ENCODE measurements around the gene HDAC9. TPM values are rescaled to one million over a fixed set of nuclear protein-coding genes. Genes with fewer than 3 reads are reported as not detected.

The HDAC9 gene
- total and polyA plus RNA-seq, 2 of the 13 experiments (the other 11 are each of a cell fraction or from before 2014, with no cell fraction given) = 0.05 to 0.07 TPM

DNA sequence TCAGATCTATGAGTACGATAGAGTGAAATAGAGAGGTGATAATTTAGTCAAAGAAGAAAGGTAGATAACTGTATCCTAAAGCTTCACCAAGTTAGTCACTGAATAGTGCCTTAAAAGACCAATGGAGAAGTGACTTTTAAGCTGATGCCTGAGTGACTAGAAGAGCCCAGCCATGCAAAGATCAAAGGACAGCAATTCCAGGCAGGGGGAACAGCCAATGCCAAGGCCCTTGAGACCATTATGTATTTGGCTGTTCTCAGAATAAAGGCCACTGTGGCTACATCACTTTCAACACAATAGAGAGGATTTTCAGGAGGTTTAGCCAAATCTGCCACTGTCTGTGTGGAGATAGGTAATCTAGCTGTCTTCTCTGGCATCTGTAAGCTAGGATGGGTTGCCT lies 17.8 kb downstream of the HDAC9 start:
- DNase-seq (ENCODE audit: low spot score) = no peak
- POLR2A ChIA-PET = no interaction called here
- no peak overlapping the region for H3K4me3 ChIP-seq (replicated peaks in 1 of 3; ENCODE audit: insufficient read depth in 1 of 3, low read depth in 2 of 3, low read length in 3 of 3)
- no TSS peak for BruUV-seq (replicated peaks)
- in situ Hi-C loops (cut with HindIII; ENCODE audit: extremely low pct_ligation_motif_present, low pct_unique_long_range_greater_than_20kb) (no loop called here), intact Hi-C loops (cut with micrococcal nuclease; ENCODE audit: unreplicated experiment) (no loop called here)
- H3K79me2 ChIP-seq (ENCODE audit: insufficient read depth, low read length) = no peaks in the 10 kb centered on the region
- WGBS (ENCODE audit: low lambda C conversion rate) = 0% methylated on average over 1 of the region's 1 CpG
- no peak for TF ChIP-seq NKX3-1 (CRISPR knock-in tag; IDR thresholded peaks at IDR 0.05)
- no peak for TF ChIP-seq RARA (CRISPR knock-in tag; IDR thresholded peaks at IDR 0.05)
- no peak for TF ChIP-seq ARNT (IDR thresholded peaks at IDR 0.05)
- TF ChIP-seq JARID2 (CRISPR knock-in tag; IDR thresholded peaks at IDR 0.05; ENCODE audit: insufficient replicate concordance) = no peak
- no peak for TF ChIP-seq SP2 (CRISPR knock-in tag; IDR thresholded peaks at IDR 0.05)
- no peak for TF ChIP-seq ZEB1 (IDR thresholded peaks at IDR 0.05; ENCODE audit: insufficient replicate concordance, low read depth)
- no peak for TF ChIP-seq MYNN (CRISPR knock-in tag; IDR thresholded peaks at IDR 0.05; ENCODE audit: low read depth)
- no peak overlapping the region for H3K9ac ChIP-seq (ENCODE audit: insufficient read depth, low read depth, low read length)
- H3K4me1 ChIP-seq (ENCODE audit: insufficient read depth, low read length) = no peaks in the 10 kb centered on the region
- H4K20me1 ChIP-seq (ENCODE audit: insufficient read depth, low read length) = no peaks in the 10 kb centered on the region
- H2AFZ ChIP-seq (ENCODE audit: low read length) = no peak overlapping the region
- no peaks in the 10 kb centered on the region for H3K9me3 ChIP-seq (ENCODE audit: low read length)
- no peak for FAIRE-seq
- H3K36me3 ChIP-seq (replicated peaks in 1 of 2; ENCODE audit: control insufficient read depth in 1 of 2, insufficient read depth in 2 of 2, low read length in 2 of 2) = no peaks in the 10 kb centered on the region
- H3K4me2 ChIP-seq (ENCODE audit: low read depth, low read length) = no peak overlapping the region
- H3K27ac ChIP-seq (ENCODE audit: extremely low read length, insufficient read depth, low read length) = no peak overlapping the region
- CTCF ChIA-PET (ENCODE audit: low intra/inter-chr PET ratio, low total read pairs) = no interaction called here
- ATAC-seq = no peak
- no peaks in the 10 kb centered on the region for H3K27me3 ChIP-seq (ENCODE audit: control insufficient read depth in 1 of 2, insufficient read depth in 2 of 2, low read length in 2 of 2)

DNA sequence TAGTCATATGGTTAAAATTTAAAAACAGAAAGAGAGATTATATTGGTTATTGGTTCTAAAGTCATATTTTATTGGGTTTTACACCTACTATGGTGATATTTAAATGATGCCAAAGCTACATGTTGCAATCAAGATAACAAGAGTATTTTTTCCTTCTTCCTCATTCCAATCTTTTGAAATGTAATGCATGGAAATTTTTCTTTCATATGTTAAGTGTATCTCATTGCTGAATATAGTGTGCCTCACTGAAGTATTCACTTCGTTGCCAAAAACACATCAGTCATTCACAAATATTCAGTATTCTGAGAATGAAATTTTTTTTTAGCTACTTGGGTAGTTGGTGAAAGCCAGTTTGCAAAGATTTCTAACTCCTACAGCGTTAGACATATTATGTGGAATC lies 19.5 kb downstream of the HDAC9 start:
- POLR2A ChIA-PET = no interaction called here

More for the DNA sequence above, 19.5 kb downstream of the HDAC9 start:
- no peaks in the 10 kb centered on the region for H3K4me1 ChIP-seq (ENCODE audit: insufficient read depth, low read length)
- in situ Hi-C loops (cut with HindIII; ENCODE audit: extremely low pct_ligation_motif_present, low pct_unique_long_range_greater_than_20kb) = no loop called here
- no peak for FAIRE-seq
- no peak overlapping the region for H2AFZ ChIP-seq (ENCODE audit: low read length)
- H4K20me1 ChIP-seq (ENCODE audit: insufficient read depth, low read length) = no peaks in the 10 kb centered on the region
- no peak overlapping the region for H3K9ac ChIP-seq (ENCODE audit: insufficient read depth, low read depth, low read length)
- no peak for ATAC-seq
- no peak overlapping the region for H3K4me3 ChIP-seq (replicated peaks in 1 of 3; ENCODE audit: insufficient read depth in 1 of 3, low read depth in 2 of 3, low read length in 3 of 3)
- no peaks in the 10 kb centered on the region for H3K79me2 ChIP-seq (ENCODE audit: insufficient read depth, low read length)
- BruUV-seq (replicated peaks) = no TSS peak
- H3K9me3 ChIP-seq (ENCODE audit: low read length) = no peaks in the 10 kb centered on the region
- CTCF ChIA-PET (ENCODE audit: low intra/inter-chr PET ratio, low total read pairs) = no interaction called here
- TF ChIP-seq YEATS4 (CRISPR knock-in tag; IDR thresholded peaks at IDR 0.05; ENCODE audit: borderline replicate concordance) = no peak
- TF ChIP-seq U2AF2 (IDR thresholded peaks at IDR 0.05; ENCODE audit: low read depth, low read length) = no peak
- no peak for TF ChIP-seq HDAC1 (CRISPR knock-in tag; IDR thresholded peaks at IDR 0.05)
- TF ChIP-seq KMT2A (CRISPR knock-in tag; IDR thresholded peaks at IDR 0.05) = no peak
- no peak for TF ChIP-seq IRF2 (CRISPR knock-in tag; IDR thresholded peaks at IDR 0.05)
- TF ChIP-seq, protein P1, sequence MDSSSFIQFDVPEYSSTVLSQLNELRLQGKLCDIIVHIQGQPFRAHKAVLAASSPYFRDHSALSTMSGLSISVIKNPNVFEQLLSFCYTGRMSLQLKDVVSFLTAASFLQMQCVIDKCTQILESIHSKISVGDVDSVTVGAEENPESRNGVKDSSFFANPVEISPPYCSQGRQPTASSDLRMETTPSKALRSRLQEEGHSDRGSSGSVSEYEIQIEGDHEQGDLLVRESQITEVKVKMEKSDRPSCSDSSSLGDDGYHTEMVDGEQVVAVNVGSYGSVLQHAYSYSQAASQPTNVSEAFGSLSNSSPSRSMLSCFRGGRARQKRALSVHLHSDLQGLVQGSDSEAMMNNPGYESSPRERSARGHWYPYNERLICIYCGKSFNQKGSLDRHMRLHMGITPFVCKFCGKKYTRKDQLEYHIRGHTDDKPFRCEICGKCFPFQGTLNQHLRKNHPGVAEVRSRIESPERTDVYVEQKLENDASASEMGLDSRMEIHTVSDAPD (CRISPR knock-in tag; IDR thresholded peaks at IDR 0.05) = no peak
- TF ChIP-seq CAMTA2 (CRISPR knock-in tag; IDR thresholded peaks at IDR 0.05; ENCODE audit: borderline replicate concordance) = no peak
- TF ChIP-seq GABPA (IDR thresholded peaks at IDR 0.05; ENCODE audit: low read depth, low read length) = no peak
- TF ChIP-seq GABPA (CRISPR knock-in tag; IDR thresholded peaks at IDR 0.05; ENCODE audit: low read depth) = no peak
- TF ChIP-seq YY1 (IDR thresholded peaks at IDR 0.05; ENCODE audit: insufficient read depth, insufficient replicate concordance, low read depth, low read length) = no peak
- no peak for TF ChIP-seq ZEB1 (IDR thresholded peaks at IDR 0.05; ENCODE audit: insufficient replicate concordance, low read depth)
- TF ChIP-seq, protein P2, sequence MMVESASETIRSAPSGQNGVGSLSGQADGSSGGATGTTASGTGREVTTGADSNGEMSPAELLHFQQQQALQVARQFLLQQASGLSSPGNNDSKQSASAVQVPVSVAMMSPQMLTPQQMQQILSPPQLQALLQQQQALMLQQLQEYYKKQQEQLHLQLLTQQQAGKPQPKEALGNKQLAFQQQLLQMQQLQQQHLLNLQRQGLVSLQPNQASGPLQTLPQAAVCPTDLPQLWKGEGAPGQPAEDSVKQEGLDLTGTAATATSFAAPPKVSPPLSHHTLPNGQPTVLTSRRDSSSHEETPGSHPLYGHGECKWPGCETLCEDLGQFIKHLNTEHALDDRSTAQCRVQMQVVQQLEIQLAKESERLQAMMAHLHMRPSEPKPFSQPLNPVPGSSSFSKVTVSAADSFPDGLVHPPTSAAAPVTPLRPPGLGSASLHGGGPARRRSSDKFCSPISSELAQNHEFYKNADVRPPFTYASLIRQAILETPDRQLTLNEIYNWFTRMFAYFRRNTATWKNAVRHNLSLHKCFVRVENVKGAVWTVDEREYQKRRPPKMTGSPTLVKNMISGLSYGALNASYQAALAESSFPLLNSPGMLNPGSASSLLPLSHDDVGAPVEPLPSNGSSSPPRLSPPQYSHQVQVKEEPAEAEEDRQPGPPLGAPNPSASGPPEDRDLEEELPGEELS (CRISPR knock-in tag; IDR thresholded peaks at IDR 0.05) = no peak
- H3K36me3 ChIP-seq (replicated peaks in 1 of 2; ENCODE audit: control insufficient read depth in 1 of 2, insufficient read depth in 2 of 2, low read length in 2 of 2) = no peaks in the 10 kb centered on the region
- DNase-seq (ENCODE audit: low spot score) = no peak
- intact Hi-C loops (cut with micrococcal nuclease; ENCODE audit: unreplicated experiment) = no loop called here
- no peak overlapping the region for H3K4me2 ChIP-seq (ENCODE audit: low read depth, low read length)
- 0% methylated on average over 2 of the region's 2 CpGs for WGBS (ENCODE audit: low lambda C conversion rate)
- no peak overlapping the region for H3K27ac ChIP-seq (ENCODE audit: extremely low read length, insufficient read depth, low read length)
- H3K27me3 ChIP-seq (ENCODE audit: control insufficient read depth in 1 of 2, insufficient read depth in 2 of 2, low read length in 2 of 2) = no peaks in the 10 kb centered on the region
